NCI-H1694 (cell line): ENCODE data around the gene CREB3L2.

Source experiments
- DNase-seq: peaks from one replicate; lab custom pipeline; 2025; lab: John Stamatoyannopoulos, UW

The CREB3L2 gene

DNA sequence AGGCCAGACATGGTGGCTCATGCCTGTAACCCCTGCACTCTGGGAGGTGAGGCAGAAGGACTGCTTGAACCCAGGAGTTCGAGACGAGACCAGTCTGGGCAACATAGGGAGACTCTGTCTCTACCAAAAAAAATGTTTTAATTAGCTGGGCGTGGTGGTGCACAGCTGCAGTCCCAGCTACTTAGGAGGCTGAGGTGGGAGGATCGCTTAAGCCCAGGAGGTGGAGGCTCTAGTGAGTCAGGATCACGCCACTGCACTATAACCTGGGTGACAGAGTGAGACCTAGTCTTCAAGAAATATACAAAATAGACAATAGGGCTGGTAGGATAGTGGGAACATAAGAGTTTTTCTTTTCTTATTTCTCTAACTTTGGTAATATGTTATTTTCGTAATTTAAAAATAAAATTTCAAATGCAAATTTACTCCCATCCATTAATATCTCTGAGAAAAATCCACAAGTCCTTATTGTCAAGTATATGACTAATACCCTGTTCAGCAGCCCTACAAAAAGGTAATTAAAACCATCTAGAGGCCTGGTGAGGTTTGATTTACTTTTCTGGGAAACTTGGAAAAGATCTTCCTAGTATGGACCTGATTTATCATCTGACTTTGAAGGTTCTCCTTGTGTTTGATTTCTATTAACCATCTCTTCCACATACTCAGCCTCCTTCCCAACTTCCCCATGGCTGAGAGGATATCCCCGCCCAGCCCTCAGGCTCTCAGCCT is 50.0 kb downstream of the CREB3L2 start:
- DNase-seq = no peak

DNA sequence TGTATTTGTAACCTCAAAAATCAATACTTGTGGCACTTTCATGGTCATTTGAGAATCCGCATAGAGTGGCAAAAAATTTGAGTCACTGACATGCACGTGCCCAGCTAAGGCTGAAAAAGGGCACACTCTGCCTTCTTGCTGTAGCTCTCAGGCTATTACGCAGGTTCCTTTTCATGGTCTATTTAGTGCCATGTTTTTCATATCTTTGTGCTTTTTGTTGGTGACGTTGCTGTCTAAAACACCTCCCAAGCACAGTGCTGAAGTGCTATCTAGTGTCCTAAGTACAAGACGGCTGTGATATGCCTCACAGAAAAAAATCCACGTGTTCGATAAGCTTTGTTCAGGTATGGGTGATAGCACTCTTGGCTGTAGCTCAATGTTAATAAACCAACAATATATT is 50.9 kb downstream of the CREB3L2 start:
- DNase-seq = no peak

DNA sequence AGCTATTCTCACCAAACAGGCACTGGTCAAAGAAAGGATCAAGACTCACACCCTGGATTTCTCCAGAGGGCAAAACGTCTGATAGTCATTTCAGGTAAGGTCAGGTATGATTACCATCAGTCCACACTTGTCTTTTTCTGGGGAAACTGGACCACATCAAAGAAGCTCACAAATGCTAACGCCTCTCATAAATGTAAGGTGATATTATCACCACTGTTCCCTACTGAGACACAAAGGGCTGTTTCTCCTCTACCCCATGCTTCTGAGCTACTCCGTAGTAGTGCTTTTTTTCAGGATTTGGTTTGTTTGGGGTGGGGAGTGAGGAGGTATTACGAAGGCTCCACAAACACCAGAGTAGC is 51.6 kb downstream of the CREB3L2 start:
- DNase-seq = no peak

DNA sequence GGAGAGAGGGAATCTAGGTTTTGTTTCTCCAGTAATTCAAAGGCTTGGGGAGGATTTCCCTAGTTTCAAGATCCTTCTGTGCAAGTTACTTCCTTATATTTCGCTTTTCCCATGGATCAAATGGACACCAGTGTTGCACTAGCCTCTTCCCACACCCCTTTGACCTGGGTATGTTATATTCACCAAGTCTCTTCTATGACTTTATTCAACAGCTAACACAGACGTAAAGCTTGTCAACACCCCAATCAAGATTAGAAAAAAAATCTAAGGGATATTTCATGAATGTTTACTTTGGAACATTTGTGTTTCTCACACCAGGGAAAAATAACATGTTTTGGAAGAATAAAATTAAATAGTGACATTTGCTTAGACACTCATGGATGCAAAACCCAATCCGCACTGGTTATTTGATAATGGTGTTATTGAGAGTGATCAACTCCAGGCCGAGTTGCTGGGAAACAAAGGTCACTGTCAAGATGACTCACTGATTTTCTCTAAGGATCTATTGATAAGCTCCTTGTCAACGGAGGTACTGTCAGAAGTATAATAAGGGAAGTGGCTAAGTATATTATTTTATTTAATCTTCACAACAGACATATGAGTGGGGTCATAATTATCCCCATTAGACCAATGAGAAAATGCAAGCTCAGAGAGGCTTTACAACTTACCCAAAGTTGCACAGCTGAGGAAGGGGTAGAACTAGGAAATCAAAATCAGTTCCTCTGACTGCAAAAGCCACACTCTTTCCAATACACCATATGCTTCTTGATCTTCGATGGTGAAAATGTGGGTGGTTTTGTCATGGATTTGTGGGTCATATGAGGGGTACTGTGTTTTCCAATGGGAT is 52.2 kb downstream of the CREB3L2 start:
- no peak for DNase-seq

DNA sequence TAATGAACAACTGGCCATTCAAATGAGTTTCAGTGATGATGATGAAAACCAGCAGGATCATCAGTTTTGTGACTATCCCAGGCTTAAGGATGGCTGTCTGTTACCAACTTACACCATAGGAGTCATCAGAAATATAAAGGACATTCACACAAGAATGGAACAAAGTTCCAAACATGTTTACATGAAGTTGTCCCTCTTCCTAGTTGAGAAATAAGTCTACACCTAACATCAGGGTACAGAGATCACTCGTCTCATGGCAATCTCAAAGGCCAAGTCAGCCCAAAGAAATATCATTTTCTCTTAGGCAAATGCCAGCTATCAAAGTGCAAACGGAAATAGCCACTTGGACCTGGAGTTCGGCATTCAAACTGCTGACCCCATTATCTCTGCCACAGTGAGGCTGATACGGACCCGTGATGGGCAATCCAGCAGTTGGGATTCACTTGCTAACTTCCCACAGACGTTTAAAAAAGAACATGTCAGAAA is 53.0 kb downstream of the CREB3L2 start:
- DNase-seq = no peak

DNA sequence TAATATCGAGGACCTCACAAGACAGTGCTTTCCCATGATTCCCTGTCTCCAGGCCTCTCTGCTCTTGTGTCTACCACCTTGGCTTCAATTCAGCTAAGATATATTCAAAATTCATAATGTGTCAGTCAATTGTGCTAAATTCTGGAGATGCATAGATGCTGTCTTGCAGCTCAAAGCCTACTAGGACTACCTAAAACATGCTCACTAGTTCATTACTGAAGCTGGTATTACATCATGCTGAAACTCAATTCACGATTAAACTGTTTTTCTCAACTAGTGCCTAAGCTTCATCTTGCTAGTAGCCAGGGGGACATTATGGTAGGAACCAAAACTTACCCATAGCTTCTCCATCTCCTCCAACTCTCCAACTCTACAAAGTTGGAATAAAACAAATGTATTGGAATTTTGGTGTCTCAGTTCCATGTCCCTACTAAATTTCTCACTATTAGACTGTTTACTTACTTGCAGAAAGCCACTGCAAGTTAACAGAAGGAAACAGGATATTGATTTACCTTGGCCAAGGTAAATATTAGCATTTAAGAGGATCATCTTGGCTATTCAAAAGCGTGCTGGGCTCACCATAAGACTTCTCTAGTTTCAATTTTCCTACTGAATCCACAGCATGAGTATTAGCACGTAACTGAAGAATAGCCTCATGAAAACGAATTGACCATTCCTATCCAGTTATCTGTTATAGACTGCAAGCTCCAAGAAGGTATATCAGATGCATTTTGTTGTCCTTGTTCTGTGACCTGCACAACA is 53.6 kb downstream of the CREB3L2 start:
- no peak for DNase-seq

DNA sequence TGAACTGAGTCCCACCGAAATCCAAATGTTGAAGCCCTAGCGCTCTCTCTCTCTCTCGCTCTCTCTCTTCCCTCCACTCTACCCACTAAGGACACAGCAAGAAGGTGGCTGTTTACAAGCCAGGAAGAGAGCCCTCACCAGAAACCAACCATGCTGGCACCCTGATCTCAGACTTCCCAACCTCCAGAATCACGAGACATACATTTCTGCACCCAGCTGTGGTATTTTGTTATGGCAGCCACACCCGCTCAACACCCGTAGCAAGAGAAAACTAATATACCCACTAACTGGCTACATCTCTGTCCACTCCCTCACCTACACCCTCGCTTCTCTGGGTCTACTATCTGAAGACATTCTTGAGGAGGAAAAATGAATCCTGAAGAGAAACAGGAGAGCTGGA is 54.8 kb downstream of the CREB3L2 start:
- no peak for DNase-seq

DNA sequence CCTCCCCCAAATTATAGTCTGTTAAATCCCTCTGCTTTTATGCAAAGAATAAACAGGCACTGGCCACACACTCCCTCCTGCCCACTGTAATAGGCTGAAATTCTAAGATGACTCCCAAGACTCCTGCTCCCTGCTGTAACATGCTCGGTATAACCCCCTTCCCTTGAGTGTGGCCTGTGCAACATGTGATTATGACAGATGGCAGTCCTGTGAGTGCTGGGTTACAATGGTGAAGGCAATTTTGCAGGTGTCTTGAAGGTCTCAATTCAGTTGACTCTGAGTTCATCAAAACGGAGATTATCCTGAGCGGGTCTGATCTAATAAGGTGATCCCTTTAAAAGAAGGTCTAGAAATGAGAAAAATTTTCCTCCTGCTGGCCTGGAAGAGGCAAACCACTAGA is 55.9 kb downstream of the CREB3L2 start:
- no peak for DNase-seq

DNA sequence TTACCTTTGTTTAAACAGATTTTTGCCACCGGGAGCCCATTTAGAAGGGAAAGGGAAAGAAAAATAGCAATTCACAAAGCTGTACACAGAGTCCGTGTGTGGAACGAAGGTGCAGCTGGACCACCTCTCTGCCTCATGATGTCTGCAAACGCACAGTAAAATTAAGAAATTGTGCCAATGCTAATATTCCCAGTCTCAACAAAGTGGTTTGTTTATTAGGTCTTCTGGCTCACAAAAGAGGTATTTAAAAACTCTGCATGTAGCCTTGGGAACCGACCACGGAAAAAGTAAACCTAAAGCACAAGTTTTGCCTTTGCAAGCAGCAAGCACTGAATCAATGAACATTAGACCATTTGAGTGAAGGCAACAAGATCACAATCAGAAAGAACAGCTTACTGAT is 57.7 kb downstream of the CREB3L2 start:
- DNase-seq = no peak

DNA sequence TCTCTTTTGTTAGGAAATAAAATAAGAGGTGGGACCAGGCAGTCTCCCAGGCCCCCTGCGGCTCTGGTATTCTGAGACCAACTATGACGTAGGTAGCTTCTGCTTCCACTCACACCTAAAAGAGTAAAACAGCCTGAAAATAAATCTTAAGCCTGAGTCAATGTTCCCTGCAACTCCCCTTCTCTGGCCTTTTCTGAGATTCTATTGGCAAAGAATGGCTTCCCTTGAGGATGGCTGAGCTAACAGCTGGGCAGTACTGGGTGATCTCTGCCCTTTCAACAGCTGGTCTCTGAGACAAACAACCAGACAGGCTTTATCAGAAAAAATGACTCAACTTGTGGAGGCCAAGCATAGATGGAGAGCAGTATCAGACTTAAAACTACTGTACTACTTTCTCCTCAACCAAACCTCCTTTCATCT is 58.7 kb downstream of the CREB3L2 start:
- no peak for DNase-seq

DNA sequence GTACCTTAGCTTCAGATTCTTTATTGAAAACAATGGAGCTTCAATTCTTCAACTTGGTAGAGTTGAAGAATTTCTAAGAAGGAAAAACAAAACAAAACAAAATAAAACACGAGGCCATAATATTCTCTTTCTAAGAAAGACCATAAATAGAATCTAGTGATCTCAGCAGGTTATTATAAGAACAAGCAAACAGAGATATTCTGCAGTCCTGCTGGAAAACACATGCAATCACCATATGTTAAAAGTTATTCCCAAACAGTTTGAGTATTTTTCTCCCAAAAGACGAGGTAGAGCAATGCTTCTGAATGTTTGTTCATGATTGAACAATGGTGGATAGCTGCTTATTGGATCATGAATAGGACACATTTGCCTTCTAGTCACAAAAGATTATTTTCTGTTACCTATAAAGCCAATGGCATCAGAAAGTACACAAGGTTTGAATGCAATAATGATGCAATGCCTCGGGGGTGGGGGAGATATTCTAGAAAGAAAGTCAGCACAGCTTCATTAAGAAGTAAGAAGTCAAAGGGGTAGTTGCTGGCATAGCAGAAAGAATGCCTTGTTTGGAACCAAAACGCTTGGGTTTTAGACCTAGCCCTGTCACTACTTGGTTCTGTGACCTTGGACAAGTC is 59.3 kb downstream of the CREB3L2 start:
- no peak for DNase-seq

DNA sequence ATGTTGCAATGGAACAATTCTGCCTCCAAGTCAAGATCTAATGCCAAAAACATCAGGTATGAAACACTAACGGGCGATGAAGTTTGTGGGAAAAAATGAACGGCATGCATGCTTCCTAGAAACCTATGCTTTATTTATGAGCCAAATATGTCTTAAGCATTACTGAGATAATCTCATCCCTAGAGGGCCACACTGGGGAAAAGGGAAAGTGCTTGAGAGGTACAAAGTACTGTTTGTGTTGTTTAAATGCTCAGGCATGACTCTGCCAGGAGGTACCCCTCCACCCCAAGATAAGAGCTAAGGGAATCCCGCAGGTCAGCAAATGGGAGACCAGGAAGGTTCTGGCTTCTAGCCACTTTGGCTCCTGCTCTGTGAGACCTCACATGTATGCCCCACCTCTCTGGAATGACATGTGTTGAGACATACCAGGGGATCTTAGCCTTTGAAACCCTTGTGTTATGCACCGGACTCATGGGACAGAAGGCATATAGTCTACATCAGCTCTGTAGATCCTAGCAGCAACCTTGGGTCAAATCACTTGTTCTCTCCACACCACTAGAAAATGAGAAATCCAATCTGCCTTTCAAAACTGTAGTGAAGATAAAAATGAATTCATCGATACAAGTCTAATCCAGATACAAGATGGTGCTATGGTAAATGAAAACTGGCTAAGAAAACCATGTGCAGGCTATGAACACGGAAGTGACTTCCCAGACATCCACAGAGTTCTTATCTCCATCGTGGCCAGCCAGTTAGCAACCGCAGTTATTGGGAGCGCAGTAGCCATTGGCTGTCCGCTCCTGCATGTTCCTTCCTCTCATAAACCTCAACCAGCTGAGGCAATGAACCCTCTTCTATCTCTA is 61.0 kb downstream of the CREB3L2 start:
- no peak for DNase-seq

DNA sequence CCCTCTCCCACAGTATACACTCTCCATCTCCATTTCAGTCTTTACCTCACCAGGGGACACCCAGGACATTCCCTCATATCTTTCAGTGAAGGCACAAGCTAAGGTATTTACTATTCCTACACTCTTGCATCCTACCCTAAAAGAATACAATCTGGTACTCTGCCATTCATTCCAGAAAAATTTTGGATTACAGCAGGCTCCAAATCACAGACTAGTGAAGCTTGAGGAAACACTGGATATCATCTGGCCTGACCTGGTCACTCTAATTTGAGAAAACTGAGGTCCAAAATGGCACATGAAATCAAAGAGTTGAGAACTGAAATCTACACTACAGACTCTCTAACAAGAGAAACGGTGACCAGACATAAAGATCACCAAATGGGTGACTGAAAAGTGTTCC is 61.7 kb downstream of the CREB3L2 start:
- DNase-seq = no peak

DNA sequence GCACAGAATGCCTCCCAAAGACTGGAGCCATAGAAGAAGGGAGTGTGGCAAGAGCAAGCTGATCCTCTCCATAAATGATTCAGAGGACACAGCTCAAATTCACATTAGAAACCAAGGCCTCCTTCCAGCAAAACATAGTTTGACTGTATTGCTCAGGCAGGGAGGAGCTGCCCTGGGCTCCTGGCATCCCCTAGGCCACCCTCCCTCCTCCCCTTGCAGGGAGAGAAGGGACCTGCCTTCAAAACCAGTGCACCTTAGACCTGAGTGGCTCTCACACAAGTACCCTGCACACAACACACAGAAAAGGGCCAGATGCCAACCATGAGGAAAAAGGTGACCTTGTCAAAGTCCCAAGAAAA is 64.7 kb downstream of the CREB3L2 start:
- no peak for DNase-seq

DNA sequence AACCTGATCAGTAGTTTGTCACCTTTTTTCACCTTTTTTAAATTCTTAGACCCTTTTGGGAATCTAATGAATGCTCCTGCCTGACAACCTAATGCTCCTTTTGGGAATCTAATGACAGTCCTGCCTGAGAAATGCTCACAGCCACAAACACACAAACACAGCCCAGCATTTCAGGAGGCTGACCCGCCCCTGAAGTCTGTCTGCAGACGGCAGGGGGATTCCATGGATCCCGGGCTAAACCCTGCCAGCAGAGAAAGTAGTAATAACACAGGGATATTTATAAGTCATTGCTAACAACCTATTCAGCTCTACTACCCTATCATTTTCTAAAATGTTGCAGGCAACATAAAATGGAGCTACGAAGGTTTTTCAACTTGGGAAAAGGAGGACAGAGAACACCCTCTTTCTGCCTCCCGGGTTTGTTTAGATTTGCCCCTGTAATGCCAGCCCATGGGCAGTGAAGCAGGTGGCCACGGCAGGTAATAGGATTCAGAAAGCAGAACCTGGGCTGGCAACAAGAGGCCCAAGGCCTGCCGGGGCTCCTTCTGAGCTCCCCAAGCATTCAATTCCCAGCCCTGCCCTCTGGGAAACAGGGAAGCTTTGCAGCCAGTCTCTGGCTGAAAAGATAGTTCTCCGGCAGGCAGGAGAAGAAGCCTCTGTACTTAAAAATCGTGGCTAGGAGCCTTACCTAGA is 65.2 kb downstream of the CREB3L2 start:
- DNase-seq = no peak

DNA sequence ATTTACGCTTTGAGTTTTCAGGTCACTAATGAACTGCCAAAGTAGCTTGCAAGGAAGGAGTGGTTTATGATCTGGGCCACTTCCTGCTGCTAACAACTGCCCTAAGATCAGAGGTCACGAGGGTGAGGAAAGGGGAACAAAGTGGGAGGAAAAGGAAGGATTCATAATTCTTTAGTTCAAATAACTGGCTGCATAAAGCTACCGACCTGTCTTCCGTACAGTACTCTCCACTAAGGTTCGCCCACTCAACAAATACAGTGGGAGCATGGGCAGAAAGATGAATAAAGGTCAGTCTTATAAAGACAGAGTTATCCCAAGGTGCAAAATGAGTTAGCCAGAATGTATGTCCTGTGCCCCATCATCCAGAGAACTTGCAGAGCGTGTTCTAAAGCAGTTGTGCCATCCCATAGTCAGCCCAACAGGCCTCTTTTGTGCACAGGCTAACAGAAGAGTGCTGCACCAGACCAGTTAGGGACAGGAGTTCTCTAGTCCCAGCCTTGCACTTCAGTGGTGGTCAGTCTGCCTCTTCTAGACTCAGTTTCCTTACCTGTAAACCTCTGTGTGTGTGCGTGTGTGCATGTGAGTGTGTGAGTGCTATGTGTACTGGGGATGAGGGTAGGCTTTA is 65.9 kb downstream of the CREB3L2 start:
- DNase-seq = no peak

DNA sequence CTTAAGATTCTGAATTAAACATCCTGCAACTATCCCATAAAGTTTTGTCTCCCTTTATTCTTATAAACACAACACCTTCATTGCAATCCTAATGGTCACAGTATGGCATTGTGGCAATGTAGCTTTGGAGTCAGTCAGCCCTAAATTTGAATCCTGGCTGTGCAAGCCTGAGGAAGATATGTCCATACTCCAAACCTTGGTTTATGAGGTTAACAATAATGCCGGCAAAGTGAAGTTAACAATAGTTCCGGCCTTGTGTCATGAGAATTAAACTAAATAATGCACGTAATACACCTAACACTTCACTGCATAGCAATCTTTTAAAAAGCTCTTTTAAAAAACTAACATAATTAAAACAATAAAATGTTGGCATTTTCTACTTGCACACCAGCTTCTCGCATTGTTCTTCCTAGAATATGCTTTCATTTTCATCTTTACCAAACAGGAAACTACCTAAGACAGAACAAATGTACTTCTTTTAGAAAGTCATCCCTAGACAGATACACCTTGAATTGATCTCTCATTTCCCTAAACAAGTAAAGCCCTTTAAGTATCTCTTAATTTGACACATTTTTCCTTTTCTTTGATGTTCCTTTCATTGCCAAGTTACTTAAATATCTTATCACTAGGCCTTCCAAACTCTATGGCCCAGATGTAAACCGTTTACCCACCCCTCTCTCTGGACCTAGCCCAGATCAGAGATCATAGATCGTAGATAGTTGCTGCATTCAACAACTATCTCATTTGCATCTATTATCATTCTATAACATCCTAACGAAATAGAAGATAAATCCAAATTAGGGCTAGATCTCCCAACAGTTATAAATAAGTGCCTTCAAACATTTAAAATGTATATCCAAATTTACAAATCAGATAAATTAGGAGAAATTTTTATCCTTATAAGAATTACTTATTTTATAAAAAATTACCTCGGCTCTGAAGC is 66.7 kb downstream of the CREB3L2 start:
- no peak for DNase-seq

DNA sequence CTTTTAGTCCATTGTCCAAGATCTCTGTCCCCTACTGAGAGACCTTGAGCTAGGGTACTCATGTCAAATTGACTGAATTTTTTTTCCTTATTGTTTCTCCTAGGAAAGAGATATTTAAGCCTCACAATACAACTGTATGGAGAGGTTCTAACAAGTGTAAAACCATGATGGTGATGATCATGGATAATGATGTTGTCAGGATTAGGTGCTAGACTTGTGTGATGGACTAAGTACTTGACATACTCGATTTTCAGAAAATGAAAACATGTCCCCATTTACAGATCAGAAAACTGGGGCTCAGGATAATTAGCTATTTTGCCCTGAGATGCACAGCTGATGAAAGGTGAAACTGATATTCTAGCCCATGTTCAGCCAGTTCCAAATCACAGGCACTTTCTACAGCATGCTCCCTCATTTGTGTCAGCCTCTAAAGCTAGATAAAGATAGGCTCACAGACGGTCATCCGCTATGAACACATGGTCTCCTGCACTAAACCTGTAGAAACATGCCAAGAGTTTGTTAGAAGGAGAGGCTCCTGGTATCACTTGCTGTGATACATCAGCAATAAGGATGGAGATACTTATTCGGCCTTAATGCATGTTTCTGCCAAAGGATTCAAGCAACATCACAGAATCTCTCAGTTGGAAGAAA is 67.6 kb downstream of the CREB3L2 start:
- no peak for DNase-seq
